Esophagus mucosa (tissue), 1 donor: ENCODE results near the gene PIGX. TPM values are rescaled to one million over a fixed set of nuclear protein-coding genes. Genes with fewer than 3 reads are reported as not detected.

Experiments used
- ATAC-seq: fragments of 200-7000 bp; cut with Tn5 transposase; one replicate; pipeline ENCODE4 v1.9.1; 2020
- total RNA-seq: library from RNA; stranded (reverse); gene quantifications from one replicate; pipeline ENCODE4 v1.2.4, GENCODE V29; 2023
- donor health status: DM: yes; HTN: yes; CAD: no.

Gene PIGX
- total RNA-seq, 1 donor from 2014 or later: 20.0 TPM

GRCh38 chr3:196757876-196758739, 45.9 kb downstream of the PIGX start:
- ATAC-seq: peak; percentile 42

GRCh38 chr3:196763179-196763578, 51.0 kb downstream of the PIGX start:
- ATAC-seq: no peak

GRCh38 chr3:196765454-196765853, 53.3 kb downstream of the PIGX start:
- ATAC-seq: no peak

GRCh38 chr3:196771067-196771466, 58.9 kb downstream of the PIGX start:
- ATAC-seq: no peak

- no peak for ATAC-seq
Observed at GRCh38 chr3:196772102-196772501, 59.9 kb downstream of the PIGX start.

- no peak for ATAC-seq
Observed at GRCh38 chr3:196772897-196773296, 60.7 kb downstream of the PIGX start.

- ATAC-seq: no peak
Observed at GRCh38 chr3:196774191-196774820, 62.1 kb downstream of the PIGX start.

GRCh38 chr3:196774848-196775422, 62.8 kb downstream of the PIGX start:
- ATAC-seq: peak; percentile 39

GRCh38 chr3:196775938-196776337, 63.8 kb downstream of the PIGX start:
- ATAC-seq: no peak

- no peak for ATAC-seq
Observed at GRCh38 chr3:196777836-196778235, 65.7 kb downstream of the PIGX start.

GRCh38 chr3:196778755-196779154, 66.6 kb downstream of the PIGX start:
- peak; percentile 51 for ATAC-seq

GRCh38 chr3:196782511-196782910, 70.3 kb downstream of the PIGX start:
- no peak for ATAC-seq

Other genes with a start within 250 kb of the PIGX start
- gene RNF168, start 208.6 kb upstream of the PIGX start, total RNA-seq: 15.8 TPM
- gene SMCO1, start 197.0 kb upstream of the PIGX start, total RNA-seq: not detected
- gene WDR53, start 143.8 kb upstream of the PIGX start, total RNA-seq: 13.7 TPM
- gene FBXO45, start 143.7 kb upstream of the PIGX start, total RNA-seq: 12.1 TPM
- 0.40 TPM for gene NRROS, start 72.7 kb upstream of the PIGX start, total RNA-seq
- gene CEP19, start 127 bp upstream of the PIGX start, total RNA-seq: 1.0 TPM
- 36.5 TPM for gene PAK2, start 27.5 kb downstream of the PIGX start, total RNA-seq
- 16.1 TPM for gene SENP5, start 155.5 kb downstream of the PIGX start, total RNA-seq
- 28.2 TPM for gene NCBP2, start 230.2 kb downstream of the PIGX start, total RNA-seq